ENCODE data around the gene PARL. TPM values are rescaled to one million over a fixed set of nuclear protein-coding genes. Genes with fewer than 3 reads are reported as not detected.

Gene PARL
- total and polyA plus RNA-seq, 2 donors (not counting 3 experiments of a cell fraction or from before 2014, with no cell fraction given), result 38.8 to 48.1 TPM

GRCh38 chr3:183873914-183874313 lies 10.8 kb downstream of the PARL start:
- no peaks in the 10 kb centered on the region for H3K4me1 ChIP-seq (ENCODE audit: control insufficient read depth, extremely low read depth, insufficient read depth, low read length)
- DNase-seq (ENCODE audit: low read depth, low spot score) (no peak), FAIRE-seq (no peak)
- intact Hi-C loops (cut with micrococcal nuclease) (no loop called here), dilution Hi-C loops (cut with MboI; ENCODE audit: extremely low pct_ligation_motif_present, low sequenced_read_pairs) (no loop called here)
- no peaks in the 10 kb centered on the region for H3K36me3 ChIP-seq (ENCODE audit: control insufficient read depth in 2 of 2, extremely low read depth in 1 of 2, insufficient read depth in 2 of 2, low read length in 2 of 2)
- H3K9me3 ChIP-seq (replicated peaks; ENCODE audit: control insufficient read depth, insufficient read depth, low read length), result no peaks in the 10 kb centered on the region
- no TSS peak for BruUV-seq (replicated peaks)
- ChIA-PET POLR2A (no interaction called here), CTCF (interaction anchor here (1.6 kb wide), 1 partner anchor 10 kb away, joined by 8 read pairs; no protein-coding TSS in a partner anchor)
- H3K79me2 ChIP-seq (ENCODE audit: control insufficient read depth, insufficient read depth, low read length), result peaks cover 54% of the 10 kb centered on the region
- no peak overlapping the region for H3K4me3 ChIP-seq (replicated peaks in 1 of 3; ENCODE audit: insufficient read depth in 1 of 3, low read depth in 1 of 3, low read length in 3 of 3)
- no peak overlapping the region for H3K27ac ChIP-seq (ENCODE audit: insufficient read depth, low read depth, low read length)
- TF ChIP-seq MYC (IDR thresholded peaks at IDR 0.05; ENCODE audit: low read depth, low read length) (no peak), FOS (IDR thresholded peaks at IDR 0.05; ENCODE audit: borderline replicate concordance, insufficient read depth, low read length) (no peak), CTCF (IDR thresholded peaks at IDR 0.05; ENCODE audit: extremely low read depth in 1 of 2, insufficient read depth in 1 of 2, low read depth in 1 of 2, low read length in 2 of 2) (no peak)
- H3K27me3 ChIP-seq (ENCODE audit: control insufficient read depth in 2 of 2, insufficient read depth in 2 of 2, low read length in 2 of 2), result no peaks in the 10 kb centered on the region
- H3K9ac ChIP-seq (replicated peaks; ENCODE audit: extremely low read depth, insufficient read depth, low read length), result no peak overlapping the region
- H4K20me1 ChIP-seq (replicated peaks; ENCODE audit: control insufficient read depth, extremely low read depth, insufficient read depth, low read length), result no peaks in the 10 kb centered on the region
- no peak overlapping the region for H3K4me2 ChIP-seq (ENCODE audit: insufficient read depth, low read length)
- no peak overlapping the region for H2AFZ ChIP-seq (ENCODE audit: low read depth, low read length)
- H3K9me1 ChIP-seq (replicated peaks; ENCODE audit: control insufficient read depth, extremely low read depth, insufficient read depth, low read length), result no peaks in the 10 kb centered on the region

GRCh38 chr3:183871541-183871940 lies 13.1 kb downstream of the PARL start:
- dilution Hi-C loops (cut with MboI; ENCODE audit: extremely low pct_ligation_motif_present, low sequenced_read_pairs) (no loop called here), intact Hi-C loops (cut with micrococcal nuclease) (no loop called here)
- CTCF ChIA-PET, result interaction anchor here (1.6 kb wide), 1 partner anchor 24 kb away, joined by 5 read pairs; no protein-coding TSS in a partner anchor

More at GRCh38 chr3:183871541-183871940, 13.1 kb downstream of the PARL start:
- Histone ChIP-seq H3K36me3 (ENCODE audit: control insufficient read depth in 2 of 2, extremely low read depth in 1 of 2, insufficient read depth in 2 of 2, low read length in 2 of 2) (no peaks in the 10 kb centered on the region), H3K9me3 (replicated peaks; ENCODE audit: control insufficient read depth, insufficient read depth, low read length) (no peaks in the 10 kb centered on the region), H3K9ac (replicated peaks; ENCODE audit: extremely low read depth, insufficient read depth, low read length) (no peak overlapping the region), H3K79me2 (ENCODE audit: control insufficient read depth, insufficient read depth, low read length) (peaks cover 44% of the 10 kb centered on the region), H3K27ac (ENCODE audit: insufficient read depth, low read depth, low read length) (no peak overlapping the region), H3K4me3 (replicated peaks in 1 of 3; ENCODE audit: insufficient read depth in 1 of 3, low read depth in 1 of 3, low read length in 3 of 3) (no peak overlapping the region), H3K4me2 (ENCODE audit: insufficient read depth, low read length) (no peak overlapping the region), H4K20me1 (replicated peaks; ENCODE audit: control insufficient read depth, extremely low read depth, insufficient read depth, low read length) (no peaks in the 10 kb centered on the region), H3K4me1 (ENCODE audit: control insufficient read depth, extremely low read depth, insufficient read depth, low read length) (no peaks in the 10 kb centered on the region), H2AFZ (ENCODE audit: low read depth, low read length) (no peak overlapping the region), H3K9me1 (replicated peaks; ENCODE audit: control insufficient read depth, extremely low read depth, insufficient read depth, low read length) (no peaks in the 10 kb centered on the region), H3K27me3 (ENCODE audit: control insufficient read depth in 2 of 2, insufficient read depth in 2 of 2, low read length in 2 of 2) (no peaks in the 10 kb centered on the region)
- BruUV-seq (replicated peaks), result no TSS peak
- TF ChIP-seq CTCF (IDR thresholded peaks at IDR 0.05; ENCODE audit: extremely low read depth in 1 of 2, insufficient read depth in 1 of 2, low read depth in 1 of 2, low read length in 2 of 2), result no peak
- TF ChIP-seq MAX (IDR thresholded peaks at IDR 0.05; ENCODE audit: insufficient read depth, insufficient read length), result no peak
- TF ChIP-seq MYC (IDR thresholded peaks at IDR 0.05; ENCODE audit: low read depth, low read length), result no peak
- TF ChIP-seq POLR2AphosphoS5 (IDR thresholded peaks at IDR 0.05; ENCODE audit: insufficient read depth, low read depth, low read length), result no peak
- TF ChIP-seq GATA2 (IDR thresholded peaks at IDR 0.05; ENCODE audit: insufficient read depth, insufficient read length, low read depth, low read length), result no peak
- TF ChIP-seq JUN (IDR thresholded peaks at IDR 0.05; ENCODE audit: borderline replicate concordance, insufficient read depth, insufficient read length, low read depth), result no peak
- TF ChIP-seq POLR2A (IDR thresholded peaks at IDR 0.05; ENCODE audit: low read depth, low read length), result no peak
- DNase-seq (ENCODE audit: low read depth, low spot score) (no peak), FAIRE-seq (no peak)
- POLR2A ChIA-PET, result no interaction called here

Measured in endothelial cell of umbilical vein (primary cell).